GM18508 (cell line): ENCODE measurements around the gene C5orf15.

Experiments
- ATAC-seq: cut with Tn5 transposase; IDR thresholded peaks from one replicate; pipeline ENCODE4 v1.9.1; 2021; ENCODE audit warnings: moderate number of reproducible peaks; ENCODE audit not compliant: insufficient read depth, unreplicated experiment

The C5orf15 gene

DNA sequence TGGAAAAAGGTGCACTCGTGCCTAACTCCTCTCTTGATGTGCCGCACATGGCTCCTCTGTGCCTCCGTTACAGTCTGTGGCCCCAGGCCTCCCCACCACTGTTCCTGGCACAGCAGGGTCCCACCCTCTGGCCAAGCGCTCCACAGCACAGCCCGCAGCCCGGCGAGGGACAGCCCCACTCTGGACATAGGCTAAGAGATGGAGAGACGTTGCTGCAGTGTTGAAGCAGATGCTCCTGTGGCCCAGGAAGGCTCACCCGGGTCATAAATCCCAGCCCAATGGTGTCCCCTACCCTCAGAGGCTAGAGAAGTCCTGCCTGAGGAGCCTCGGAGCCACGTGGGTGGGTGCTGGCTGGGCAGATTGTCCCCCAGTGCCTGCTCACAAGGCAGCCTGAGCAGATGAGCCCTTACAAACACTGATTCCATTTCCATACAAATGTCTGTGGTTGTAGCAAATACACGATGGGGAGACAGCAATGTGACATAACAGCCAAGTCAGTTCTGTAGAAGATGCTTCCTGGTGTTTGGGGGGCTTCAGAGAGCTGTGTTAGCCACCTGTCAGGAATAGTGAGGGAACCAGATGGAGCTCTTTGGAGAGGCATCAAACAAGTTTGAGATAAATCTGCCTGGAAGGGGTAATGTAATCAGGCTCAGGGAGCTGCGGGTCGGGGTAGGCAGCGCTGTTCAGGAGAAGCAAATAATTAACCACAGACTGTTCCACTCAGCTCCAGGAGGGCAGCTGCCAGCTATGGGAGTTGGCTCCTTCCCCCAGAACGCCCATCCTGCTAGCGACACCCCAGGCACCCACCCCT, 41.7 kb downstream of the C5orf15 start:
- ATAC-seq = no peak

DNA sequence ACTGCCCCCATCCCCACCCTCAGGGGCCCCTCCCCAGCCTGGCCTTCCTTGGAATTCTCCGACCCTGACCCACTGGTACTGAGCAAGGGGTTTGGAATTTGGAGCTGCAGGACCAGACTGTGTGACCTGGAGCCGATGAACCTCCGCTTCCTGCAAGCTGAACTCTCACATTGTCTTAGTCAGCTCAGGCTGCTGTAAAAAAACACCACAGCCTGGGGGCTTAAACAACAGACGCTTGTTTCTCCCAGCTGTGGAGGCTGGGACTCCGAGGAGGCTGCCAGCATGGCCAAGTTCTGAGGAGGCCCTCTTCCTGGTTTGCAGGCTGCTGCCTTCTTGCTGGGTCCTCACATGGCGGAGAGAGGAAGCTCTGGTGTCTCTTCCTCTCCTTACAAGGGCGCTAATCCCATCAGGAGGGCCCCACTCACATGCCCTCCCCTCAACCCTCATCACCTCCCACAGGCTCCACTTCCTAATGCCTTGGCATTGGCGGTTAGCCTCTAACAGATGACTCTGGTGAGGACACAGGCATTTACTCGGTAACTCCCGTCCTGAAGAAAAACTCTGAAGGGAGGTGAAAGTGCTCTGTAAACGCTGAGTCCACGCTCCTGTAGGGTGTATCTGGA, 42.4 kb downstream of the C5orf15 start:
- ATAC-seq = no peak

DNA sequence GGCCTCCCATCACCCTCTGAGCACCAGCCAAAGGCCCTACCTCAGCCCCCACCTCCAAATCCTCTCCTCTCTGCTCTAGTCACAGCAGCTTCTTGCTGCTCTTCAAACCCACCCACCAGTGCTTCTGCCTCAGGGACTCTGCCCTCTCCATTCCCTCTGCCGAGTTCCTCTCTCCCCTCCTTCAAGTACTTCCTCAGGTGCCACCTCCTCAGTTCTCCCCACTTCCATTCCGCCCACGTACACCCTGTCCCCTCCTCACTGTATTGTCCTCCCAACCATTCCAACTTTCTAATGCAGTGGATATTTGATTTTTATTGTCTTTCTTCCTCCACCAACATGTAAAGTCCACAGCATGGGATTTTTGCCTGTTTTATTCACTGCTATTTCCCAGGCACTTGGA, 43.2 kb downstream of the C5orf15 start:
- no peak for ATAC-seq

DNA sequence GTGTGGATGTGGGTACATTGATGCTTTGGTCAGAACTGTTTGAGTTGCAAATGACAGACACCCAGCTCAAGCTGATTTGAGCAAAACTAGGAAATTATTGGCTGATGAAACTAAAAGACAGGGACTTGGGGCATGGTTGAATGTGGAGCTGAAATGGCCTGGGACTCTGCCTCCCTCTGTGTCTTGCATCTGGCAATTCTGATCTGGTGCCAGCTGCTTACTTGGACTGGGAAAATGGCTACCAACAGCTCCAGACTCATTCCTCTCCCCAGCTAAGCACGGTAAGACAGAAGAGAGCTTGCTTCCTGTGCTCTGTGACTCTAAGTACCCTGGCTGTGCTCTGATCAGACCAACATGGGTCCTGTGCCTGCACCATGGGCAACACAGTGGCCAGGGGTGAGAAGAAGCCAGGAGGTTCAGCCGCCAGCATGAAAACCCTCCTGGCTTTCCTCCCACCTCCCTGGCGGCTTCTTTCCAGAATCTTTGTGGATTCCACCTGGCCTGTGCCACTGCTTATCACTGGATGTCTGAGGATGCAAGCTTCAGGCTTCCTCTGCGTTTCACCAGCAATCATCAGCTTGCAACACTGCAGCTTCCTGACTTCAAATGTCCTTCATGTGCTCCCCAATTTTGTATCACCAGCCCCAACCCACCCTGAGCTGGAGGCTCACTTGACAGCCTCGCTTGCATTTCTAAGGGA, 44.1 kb downstream of the C5orf15 start:
- ATAC-seq = no peak

DNA sequence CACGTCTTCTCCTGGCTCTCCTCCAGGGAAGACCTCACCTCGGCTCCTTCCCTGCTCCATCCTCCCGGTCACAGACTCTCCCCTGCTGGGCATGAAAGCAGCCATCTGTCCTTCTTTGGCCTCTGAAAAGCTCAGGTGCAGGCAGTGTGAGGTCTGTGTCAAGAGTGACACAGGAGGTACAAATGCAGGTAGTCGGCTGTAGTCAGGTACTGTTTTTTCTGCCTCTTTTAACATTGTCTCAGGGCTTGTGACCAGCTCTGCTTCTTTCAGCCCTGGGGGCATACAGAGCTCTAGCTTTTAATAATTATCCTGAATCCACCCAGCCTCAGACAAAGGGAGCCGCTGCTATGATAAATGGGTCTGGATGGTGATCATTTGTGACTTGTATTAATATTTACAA, 46.4 kb downstream of the C5orf15 start:
- no peak for ATAC-seq

DNA sequence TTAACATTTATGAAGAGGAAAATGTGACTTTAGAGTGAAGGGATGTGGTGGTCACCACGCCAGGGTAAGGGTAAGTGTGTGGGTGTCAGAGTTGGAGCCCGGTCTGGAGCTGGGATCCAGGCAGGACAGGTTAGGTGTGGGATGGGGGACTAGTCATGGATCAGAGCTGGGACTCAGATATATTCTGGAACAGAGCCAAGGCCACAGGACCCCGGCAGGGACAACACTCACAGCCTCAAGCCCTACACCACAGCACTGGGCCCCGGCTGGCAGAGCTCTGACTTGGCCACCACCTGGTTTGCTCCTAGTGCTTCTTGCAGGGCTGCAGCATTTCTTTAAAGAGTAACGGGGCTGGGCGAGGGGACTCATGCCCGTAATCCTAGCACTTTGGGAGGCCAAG, 47.4 kb downstream of the C5orf15 start:
- ATAC-seq = no peak

DNA sequence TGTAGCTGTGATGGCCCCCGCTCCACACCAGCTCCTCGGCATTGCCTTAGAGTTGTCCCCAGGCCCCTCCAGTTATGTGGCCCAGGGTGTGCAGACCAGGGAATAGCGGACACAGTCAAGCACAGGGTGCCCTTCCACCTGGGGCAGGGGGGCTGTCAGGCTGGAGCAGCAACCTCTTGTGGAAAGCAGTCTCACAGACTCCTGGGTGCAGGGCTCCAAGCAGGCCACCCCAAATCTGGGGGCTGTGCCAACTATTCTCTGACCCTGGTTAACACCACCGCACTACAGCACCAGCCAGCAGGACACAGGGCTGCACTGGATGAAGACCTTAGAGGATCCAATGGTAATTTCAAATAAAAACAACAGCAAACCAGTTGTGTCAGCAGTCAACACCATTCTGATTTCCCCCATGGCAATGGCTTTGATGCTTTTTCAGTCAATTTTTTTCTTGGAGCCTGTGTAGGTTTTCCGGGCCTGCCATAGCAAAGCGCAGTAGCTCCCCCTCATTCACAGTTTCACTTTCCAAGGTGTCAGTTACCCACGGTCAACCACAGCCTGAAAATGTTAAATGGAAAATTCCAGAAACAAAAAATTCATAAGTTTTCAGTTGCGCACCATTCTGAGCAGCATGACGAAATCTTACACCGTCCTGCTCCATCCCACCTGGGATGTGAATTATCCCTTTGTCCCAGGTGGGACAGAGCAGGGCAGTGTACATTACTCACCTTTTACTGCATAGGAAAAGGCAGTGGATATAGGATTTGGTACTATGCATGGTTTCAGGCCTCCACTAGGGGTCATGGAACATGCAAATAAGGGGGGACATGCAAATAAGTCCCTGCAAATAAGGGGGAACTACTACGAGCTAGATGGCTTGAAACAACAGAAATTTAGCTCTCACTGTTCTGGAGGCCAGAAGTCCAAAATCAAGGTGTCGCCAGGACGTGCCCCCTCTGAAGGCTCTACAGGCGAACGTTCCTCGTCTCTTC, 49.0 kb downstream of the C5orf15 start:
- no peak for ATAC-seq

DNA sequence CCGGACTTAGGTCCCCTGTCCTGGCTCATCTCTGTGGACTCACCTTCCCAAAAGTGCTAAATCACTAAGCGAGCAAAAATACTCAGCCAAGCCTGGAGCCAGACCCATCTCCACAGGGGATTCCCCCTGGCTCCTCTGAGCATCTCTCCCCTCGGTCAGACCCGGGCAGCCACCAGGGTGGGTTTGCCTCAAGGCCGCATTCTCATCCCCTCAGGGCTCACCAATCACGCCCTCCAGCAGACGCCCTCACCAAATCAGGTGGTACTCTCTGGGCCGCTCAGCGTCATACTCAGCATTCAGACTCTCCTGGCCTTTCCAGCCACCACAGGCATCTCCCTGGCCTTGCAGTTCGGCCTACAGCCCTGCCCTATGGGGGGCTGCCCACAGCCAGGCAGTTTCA, 49.7 kb downstream of the C5orf15 start:
- ATAC-seq = no peak

DNA sequence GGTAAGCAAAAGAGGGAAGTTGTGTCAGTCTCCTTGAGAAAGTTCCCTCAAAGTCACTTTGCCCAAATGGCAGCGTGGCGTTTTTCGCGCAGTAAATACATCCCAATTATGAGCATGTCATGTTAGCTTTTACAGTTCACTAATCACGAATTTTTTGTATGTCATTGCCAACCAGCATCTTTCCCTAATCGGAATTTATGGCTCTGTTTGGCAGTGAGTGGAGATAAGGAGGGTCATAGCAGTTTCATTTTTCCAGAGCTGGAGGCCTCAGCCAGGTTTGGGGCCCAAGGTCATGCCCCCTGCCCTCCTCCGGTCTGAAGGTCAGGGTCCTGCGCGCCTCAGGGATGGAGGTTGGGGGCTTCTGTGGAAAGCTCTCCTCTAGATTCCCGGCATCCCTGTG, 50.1 kb downstream of the C5orf15 start:
- ATAC-seq = no peak

DNA sequence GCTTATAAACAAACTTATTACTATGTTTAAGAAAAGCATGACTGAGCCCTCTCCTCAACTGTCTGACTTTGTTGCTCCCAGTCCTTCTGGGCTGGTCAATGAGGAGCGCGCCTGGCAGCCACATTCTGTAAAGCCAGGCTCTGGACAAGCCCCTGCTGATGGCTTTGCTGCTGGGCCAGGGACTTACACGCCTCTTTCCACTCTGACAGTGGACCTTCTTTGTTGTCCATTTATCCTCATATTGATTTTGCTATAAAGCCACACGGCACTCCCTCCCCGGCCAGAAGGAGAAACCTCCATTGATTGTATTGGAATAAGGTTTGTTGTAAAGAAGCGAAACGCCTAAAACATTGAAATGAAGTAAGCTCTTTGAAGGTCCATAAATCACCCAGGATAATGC, 50.6 kb downstream of the C5orf15 start:
- ATAC-seq = no peak

DNA sequence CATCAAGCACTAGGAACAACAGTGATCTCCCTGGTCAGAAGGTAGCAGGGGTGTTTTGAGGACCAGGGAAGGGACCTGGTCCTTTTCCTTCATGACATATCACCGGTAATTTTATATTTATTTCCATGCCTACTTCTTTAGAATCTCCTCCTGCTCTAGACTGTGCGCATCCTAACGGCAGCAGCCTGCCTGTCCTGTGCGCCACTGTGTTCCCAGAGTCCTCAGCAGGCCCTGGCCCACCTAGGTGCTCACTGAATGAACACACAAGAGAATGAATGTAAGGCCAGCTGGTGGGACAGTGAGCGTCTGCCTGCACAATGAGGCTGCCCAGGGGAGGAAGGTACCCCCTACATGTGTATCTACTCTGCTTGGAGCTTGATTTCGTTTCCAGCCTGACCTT, 51.5 kb downstream of the C5orf15 start:
- no peak for ATAC-seq

DNA sequence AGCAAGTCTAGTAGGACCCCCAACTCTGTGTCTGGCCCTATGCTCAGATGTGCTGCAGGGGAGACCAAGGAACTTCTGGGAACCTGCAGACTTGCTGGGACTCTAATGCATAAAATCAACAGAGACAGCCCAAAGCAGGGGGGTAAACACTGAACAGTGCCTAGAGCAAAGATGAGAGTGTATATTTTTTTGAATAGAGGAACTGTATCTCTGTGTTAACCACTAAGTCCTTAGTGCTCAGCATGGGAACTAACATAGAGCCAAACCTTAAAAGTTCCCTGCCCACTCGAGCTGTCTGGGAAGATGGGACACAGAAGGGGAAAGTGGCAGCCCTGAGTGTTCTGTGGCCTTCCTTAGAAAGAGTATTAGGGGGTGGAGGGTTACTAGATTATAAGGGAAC, 51.9 kb downstream of the C5orf15 start:
- no peak for ATAC-seq

DNA sequence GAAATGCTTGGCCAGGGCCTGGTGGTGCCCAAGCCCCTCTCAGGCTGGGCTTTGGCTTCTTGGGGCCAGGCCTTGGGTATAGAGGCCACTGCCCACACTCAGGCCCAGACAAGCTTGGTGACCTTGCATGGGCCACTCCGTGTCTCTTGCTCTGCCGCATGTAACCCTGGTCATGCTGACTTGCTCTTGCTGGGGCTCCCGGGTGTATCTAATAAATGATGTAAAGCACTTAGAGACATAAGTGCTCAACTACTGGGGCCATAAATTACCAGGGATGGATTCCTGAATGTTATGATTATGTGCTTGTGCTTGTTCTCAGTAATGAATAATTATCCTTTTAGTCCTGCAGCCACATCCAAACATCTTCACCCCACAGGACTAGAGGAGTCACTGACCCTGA, 54.0 kb downstream of the C5orf15 start:
- no peak for ATAC-seq

DNA sequence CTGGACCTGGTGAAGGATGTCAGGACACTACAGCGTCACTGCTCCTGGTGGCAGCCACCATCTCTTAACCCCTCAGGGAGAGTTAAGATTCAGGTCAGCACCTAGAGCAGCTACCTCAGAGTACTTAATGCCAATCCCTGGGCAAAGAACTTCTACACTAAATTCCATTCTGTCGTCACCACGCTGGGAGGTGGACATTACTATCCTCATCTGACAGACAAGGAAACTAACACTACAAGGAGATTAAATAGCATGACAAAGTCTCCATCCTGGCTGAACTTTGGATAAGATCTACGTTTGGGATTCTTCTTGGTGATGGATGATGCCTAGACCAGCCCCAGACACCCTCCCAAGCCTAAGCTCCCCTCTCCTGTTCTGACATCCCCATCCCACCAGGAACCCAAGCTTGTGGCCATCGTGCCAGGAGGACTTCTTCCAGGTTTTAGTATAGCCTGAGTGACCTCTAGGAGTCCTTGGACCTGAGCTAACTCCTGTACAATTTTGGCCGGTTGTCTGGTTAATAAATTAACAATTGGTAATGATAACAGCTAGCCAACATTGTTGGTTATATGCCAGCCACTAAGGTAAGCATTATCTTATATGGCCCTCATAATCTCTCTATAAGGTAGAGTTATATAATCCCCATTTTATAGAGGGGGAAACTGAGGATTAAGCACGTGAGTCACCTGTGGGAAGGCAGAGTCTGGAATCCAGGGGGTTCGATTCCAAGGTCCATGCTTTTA, 54.8 kb downstream of the C5orf15 start:
- ATAC-seq = no peak

DNA sequence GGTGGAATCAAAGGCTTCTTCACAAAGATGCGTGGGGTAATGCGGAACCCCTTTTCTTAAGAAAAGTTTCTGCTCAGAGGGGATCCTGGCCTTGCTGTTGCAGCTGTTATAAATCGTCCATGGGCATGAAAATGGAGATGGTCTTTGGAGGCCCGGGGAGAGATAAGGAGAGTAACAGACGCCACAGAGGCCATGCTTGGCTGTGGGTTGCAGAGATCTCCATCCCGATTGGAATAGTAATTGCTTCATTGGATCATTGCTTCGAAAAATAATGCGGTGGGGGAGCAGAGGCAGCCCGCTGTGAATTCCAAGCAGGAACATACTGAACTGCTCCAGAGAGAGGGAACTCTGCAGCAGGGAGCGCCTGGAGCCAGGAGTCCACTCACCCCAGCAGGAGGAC, 55.5 kb downstream of the C5orf15 start:
- ATAC-seq = no peak

DNA sequence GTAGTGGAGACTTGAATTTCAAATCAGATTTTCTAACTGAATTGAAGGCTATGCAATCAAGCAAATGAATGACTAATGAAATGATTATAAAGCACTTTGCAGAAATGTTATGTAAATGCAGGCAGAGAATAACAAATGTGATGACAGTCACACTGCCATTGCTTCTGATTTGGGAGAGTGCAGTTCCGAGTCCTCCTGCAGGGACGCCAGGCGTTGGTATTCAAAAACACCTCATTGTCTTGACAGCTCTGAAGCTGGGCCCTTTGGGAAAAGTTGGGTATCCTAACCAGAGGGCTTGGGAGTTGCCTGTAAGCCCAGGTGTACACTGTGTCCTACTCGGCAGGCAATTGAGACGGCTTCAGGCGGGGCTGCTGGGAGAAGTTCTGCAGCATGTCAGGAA, 57.9 kb downstream of the C5orf15 start:
- ATAC-seq = no peak

DNA sequence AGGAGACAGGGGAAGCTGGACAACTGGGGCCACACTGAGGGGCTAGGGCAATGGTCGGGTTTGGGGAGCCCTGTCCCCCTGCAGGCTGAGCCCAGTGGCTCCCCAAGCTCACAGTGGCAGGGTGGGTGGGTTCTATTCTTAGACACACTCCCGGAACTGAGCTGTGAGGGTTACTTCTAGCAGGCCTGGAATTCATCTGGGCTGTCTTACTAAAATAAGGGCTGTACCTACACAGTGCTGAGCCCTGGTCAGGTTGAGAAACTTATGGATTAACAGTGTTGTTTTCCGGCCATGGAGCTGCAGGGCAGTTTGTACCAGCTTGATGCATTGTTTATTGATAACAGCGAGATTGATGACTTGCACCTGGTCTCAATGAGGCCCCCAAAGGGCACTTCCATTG, 58.8 kb downstream of the C5orf15 start:
- ATAC-seq = no peak

DNA sequence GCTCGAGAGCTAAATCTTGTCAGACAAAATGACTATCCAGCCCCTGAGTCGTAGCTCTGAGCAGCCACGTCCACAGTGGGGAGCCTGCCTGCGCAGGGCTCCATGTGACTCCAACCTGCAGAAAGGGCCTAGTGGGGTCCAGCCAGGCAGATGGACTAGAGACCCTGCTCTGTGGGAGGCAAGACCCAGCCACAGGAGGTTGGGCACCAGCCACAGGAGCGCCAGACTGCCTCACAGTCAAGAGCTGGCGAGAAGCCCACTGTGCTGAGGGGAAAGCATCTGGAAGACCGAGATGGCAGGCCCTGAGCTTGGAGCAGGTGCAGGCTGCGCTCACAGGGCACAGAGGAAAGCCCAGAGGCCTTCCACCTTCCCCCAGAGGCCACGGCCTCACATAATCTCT, 61.4 kb downstream of the C5orf15 start:
- no peak for ATAC-seq

DNA sequence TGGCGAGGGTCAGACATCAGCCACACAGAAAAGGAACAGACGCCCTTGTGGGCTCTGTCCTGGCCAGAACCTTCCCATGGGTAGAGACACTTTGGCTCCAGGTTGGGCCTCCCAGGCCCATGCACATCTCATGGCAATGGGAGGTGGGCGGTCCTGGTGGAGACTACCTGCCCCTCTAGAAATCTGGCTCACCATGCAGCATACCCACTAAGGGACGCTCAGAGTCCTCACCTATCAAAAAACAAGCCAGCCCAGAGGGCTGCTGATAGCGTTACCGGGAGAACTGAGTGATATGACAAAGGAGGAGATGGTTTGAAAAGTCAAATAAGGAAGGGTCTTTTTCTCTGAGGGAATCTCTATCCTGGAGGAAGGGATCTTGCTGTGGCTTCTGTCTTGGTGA, 62.1 kb downstream of the C5orf15 start:
- ATAC-seq = no peak
